Thyroid gland (tissue), 4 donors: ENCODE data around the gene PTPMT1.

Source experiments
- POLR2A ChIP-seq, 2 donors: fragments of 450-650 bp; IDR thresholded peaks; one replicate each; pipeline ENCODE4 v1.6.1; 2017; ENCODE audit warnings: antibody characterized with exemption in 2 of 2, mild to moderate bottlenecking in 2 of 2, moderate library complexity in 1 of 2
- TF ChIP-seq, protein P1 (sequence below), 6 experiments: fragments of 200-600 bp in 3 of 6; fragments of 450-650 bp in 3 of 6; sonication (generic) in 3 of 6; IDR thresholded peaks; one replicate each; pipeline ENCODE4 v1.5.1; 2016 to 2019; ENCODE audit warnings: antibody characterized with exemption in 6 of 6, mild to moderate bottlenecking in 2 of 6, inconsistent platforms in 1 of 6, moderate library complexity in 1 of 6

- TF ChIP-seq, protein P1, sequence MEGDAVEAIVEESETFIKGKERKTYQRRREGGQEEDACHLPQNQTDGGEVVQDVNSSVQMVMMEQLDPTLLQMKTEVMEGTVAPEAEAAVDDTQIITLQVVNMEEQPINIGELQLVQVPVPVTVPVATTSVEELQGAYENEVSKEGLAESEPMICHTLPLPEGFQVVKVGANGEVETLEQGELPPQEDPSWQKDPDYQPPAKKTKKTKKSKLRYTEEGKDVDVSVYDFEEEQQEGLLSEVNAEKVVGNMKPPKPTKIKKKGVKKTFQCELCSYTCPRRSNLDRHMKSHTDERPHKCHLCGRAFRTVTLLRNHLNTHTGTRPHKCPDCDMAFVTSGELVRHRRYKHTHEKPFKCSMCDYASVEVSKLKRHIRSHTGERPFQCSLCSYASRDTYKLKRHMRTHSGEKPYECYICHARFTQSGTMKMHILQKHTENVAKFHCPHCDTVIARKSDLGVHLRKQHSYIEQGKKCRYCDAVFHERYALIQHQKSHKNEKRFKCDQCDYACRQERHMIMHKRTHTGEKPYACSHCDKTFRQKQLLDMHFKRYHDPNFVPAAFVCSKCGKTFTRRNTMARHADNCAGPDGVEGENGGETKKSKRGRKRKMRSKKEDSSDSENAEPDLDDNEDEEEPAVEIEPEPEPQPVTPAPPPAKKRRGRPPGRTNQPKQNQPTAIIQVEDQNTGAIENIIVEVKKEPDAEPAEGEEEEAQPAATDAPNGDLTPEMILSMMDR (IDR thresholded peaks at IDR 0.05) = no peak
- TF ChIP-seq POLR2A (IDR thresholded peaks at IDR 0.05) = no peak
These were observed 33.7 kb upstream of the PTPMT1 start for GRCh38 chr11:47531666-47532065.
